Kidney (tissue), 14 donors: ENCODE measurements around the gene NPC1. TPM values are rescaled to one million over a fixed set of nuclear protein-coding genes. Genes with fewer than 3 reads are reported as not detected.

Experiments
- DNase-seq, 5 donors: peaks; one replicate each; pipeline ENCODE4 v3.0.0-alpha.2; 2013 to 2020
- FAIRE-seq: peaks from 2 replicates; lab custom pipeline; 2012; peaks lifted over from hg19 to GRCh38; lab: Jason Lieb, UNC
- H3K27ac ChIP-seq, 2 donors: one replicate each; pipeline ENCODE4 v1.7.0; 2013; ENCODE audit warnings: low read depth in 2 of 2, low read length in 2 of 2, inconsistent platforms in 1 of 2
- H3K27me3 ChIP-seq: one replicate; pipeline ENCODE4 v1.7.1; 2013; ENCODE audit warnings: low read length, inconsistent platforms; ENCODE audit not compliant: control insufficient read depth, insufficient read depth
- H3K36me3 ChIP-seq, 3 donors: one replicate each; pipeline versions ENCODE4 v1.7.0 to v1.7.1; 2013; ENCODE audit warnings: low read length in 3 of 3, control low read depth in 1 of 3, inconsistent platforms in 1 of 3; ENCODE audit not compliant: insufficient read depth in 3 of 3, control insufficient read depth in 2 of 3
- H3K4me1 ChIP-seq, 3 donors: one replicate each; pipeline versions ENCODE4 v1.7.0 to v1.7.1; 2013; ENCODE audit warnings: low read length in 3 of 3, inconsistent platforms in 1 of 3, low read depth in 1 of 3; ENCODE audit not compliant: control insufficient read depth in 2 of 3, insufficient read depth in 2 of 3
- H3K4me3 ChIP-seq, 3 donors: one replicate each; pipeline versions ENCODE4 v1.7.0 to v1.8.1; 2013; ENCODE audit warnings: low read length in 3 of 3, control low read depth in 1 of 3, inconsistent platforms in 1 of 3
- H3K9ac ChIP-seq, 3 donors: one replicate each; pipeline versions ENCODE4 v1.7.0 to v1.7.1; 2013; ENCODE audit warnings: low read length in 3 of 3, control low read depth in 1 of 3, inconsistent platforms in 1 of 3
- H3K9me3 ChIP-seq, 3 donors: one replicate each; pipeline versions ENCODE4 v1.7.0 to v1.7.1; 2013; ENCODE audit warnings: low read length in 3 of 3, control low read depth in 1 of 3, inconsistent platforms in 1 of 3; ENCODE audit not compliant: control insufficient read depth in 2 of 3, insufficient read depth in 1 of 3
- intact Hi-C: fragments of 100-400 bp; cut with DNase I; formaldehyde crosslinking; loops from one replicate; pipeline ENCODE4 v1.11.1; 2022
- polyA plus RNA-seq: library from polyadenylated mRNA; stranded (reverse); fragments of 350-450 nt; fragmentation: Illumina TruSeq; extraction: RNeasy Lipid Tissue Mini Kit (QIAGEN cat#74804); gene quantifications from one replicate; pipeline ENCODE4 v1.2.3, GENCODE V29; 2014; ENCODE audit warnings: low read depth, low replicate concordance; ENCODE audit not compliant: insufficient read depth
- total RNA-seq: library from RNA; stranded (reverse); fragmentation: NEBNext Ultra II Directional; extraction: Animal tissue kit (Norgen Biotek cat#: 25700); gene quantifications from one replicate; pipeline ENCODE4 v1.2.1, GENCODE V29; 2021
- TF ChIP-seq, protein P1 (sequence below): IDR thresholded peaks from 3 replicates; pipeline ENCODE4 v1.5.1; 2012; ENCODE audit warnings: mild to moderate bottlenecking, moderate library complexity, borderline replicate concordance; ENCODE audit not compliant: insufficient read depth; ENCODE audit errors: extremely low read depth
- donor health status: control.
- donor health status: control.
- donor health status: control.
- donor health status: control.
- donor health status: control.
- donor health status: DM: yes; HTN: yes; CAD: no.
- donor health status: Normal renal cell carcinoma (clear cell type).

The NPC1 gene
- total and polyA plus RNA-seq, 2 donors from 2014 or later = 16.0 to 50.2 TPM

DNA sequence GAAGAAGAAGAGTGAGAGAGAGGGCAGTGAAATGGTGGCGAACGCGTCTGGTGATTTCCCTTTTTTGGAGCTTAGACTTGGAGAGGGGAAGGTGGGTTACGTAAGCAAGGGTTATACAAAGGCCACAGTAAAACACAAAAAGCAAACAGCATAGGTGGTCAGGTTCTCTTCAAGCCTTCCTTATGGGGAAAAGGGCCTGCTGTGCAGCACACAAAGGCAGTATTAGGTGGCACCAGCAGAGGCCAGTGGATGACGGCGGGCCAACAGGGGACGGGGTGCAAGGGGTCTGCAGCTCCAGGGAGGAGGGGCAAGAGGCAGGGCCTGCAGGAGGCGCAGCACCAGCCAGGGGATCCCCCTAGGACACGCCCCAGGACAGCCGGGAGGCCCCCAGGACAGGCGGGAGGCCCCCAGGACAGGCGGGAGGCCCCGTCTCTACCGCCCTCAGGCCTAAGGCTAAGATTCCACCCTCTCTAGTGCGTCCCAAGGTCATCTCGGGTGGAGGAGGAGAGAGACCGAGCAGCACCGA lies 32.6 kb upstream of the NPC1 start:
- no peaks in the 10 kb centered on the region for H3K9me3 ChIP-seq
- peak overlapping the region; percentile 33 to 58 (median 36) for H3K4me3 ChIP-seq
- no peaks in the 10 kb centered on the region for H3K36me3 ChIP-seq
- intact Hi-C loops = no loop called here
- peaks cover 9% of the 10 kb centered on the region for H3K27me3 ChIP-seq
- peak overlapping the region; percentile 48 to 49 for H3K27ac ChIP-seq
- no peak for FAIRE-seq
- DNase-seq = peak in 2 of 5 donors; percentile 33 to 43
- H3K4me1 ChIP-seq = peaks cover 0 to 11% (median 5%) of the 10 kb centered on the region in 3 donors
- TF ChIP-seq, protein P1, sequence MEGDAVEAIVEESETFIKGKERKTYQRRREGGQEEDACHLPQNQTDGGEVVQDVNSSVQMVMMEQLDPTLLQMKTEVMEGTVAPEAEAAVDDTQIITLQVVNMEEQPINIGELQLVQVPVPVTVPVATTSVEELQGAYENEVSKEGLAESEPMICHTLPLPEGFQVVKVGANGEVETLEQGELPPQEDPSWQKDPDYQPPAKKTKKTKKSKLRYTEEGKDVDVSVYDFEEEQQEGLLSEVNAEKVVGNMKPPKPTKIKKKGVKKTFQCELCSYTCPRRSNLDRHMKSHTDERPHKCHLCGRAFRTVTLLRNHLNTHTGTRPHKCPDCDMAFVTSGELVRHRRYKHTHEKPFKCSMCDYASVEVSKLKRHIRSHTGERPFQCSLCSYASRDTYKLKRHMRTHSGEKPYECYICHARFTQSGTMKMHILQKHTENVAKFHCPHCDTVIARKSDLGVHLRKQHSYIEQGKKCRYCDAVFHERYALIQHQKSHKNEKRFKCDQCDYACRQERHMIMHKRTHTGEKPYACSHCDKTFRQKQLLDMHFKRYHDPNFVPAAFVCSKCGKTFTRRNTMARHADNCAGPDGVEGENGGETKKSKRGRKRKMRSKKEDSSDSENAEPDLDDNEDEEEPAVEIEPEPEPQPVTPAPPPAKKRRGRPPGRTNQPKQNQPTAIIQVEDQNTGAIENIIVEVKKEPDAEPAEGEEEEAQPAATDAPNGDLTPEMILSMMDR = no peak
- H3K9ac ChIP-seq = no peak overlapping the region

DNA sequence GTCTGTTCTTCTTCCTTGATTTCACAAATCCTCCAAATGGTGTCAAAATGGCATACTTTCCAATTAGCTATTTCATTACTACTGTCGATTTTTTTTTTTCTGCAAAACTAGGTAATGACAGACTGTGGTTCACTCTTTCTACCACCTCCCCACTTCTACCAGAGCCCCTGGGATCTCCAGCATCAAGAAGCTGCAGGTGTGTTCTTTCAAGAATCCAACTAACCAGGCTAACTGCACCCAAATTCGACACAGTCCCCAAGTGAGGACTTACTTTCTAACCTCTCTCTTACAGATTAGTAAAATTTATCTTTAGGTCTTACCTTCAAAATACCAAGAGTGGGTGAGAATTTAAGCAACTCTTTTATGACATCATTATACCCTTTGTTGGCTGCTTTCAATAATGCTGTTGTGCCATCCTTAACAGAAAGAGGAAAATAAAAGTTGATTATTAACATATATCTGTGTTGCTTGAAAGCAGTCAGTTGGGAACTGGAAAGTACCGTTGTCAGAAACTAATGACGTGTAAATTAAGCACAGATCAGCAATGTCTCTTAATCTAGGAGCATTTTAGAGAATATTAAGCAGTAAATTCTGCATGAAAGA lies 31.2 kb upstream of the NPC1 start:
- TF ChIP-seq, protein P1 = no peak
- FAIRE-seq (no peak), DNase-seq (peak in 1 of 5 donors; percentile 19)
- Histone ChIP-seq H3K4me1 (peaks cover 0 to 11% (median 5%) of the 10 kb centered on the region in 3 donors), H3K9me3 (no peaks in the 10 kb centered on the region), H3K36me3 (no peaks in the 10 kb centered on the region), H3K4me3 (no peak overlapping the region), H3K27ac (peak overlapping the region; percentile 18 to 77), H3K27me3 (peaks cover 9% of the 10 kb centered on the region), H3K9ac (no peak overlapping the region)
- intact Hi-C loops = no loop called here

DNA sequence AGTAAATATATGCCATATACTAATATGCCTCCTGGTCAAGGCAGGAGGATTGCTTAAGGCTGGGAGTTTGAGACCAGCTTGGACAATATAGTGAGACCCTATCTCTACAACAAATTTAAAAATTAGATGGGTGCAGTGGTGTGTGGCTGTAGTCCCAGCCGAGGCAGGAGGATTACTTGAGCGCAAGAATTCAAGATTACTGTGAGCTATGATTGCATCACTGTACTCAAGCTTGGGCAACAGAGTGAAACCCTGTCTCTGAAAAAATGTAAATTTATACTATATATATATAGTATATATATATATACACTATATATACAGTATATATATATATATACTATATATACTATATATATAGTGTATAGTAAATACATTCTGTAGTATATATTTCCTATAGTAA lies 30.0 kb upstream of the NPC1 start:
- H3K27me3 ChIP-seq = peaks cover 6% of the 10 kb centered on the region
- no peaks in the 10 kb centered on the region for H3K36me3 ChIP-seq
- H3K9me3 ChIP-seq = no peaks in the 10 kb centered on the region
- FAIRE-seq (no peak), DNase-seq (no peak)
- intact Hi-C loops = no loop called here
- no peak overlapping the region for H3K9ac ChIP-seq
- no peak overlapping the region for H3K4me3 ChIP-seq
- H3K4me1 ChIP-seq = peaks cover 0 to 14% (median 5%) of the 10 kb centered on the region in 3 donors
- no peak overlapping the region for H3K27ac ChIP-seq
- TF ChIP-seq, protein P1 = no peak
